Urothelium cell line (cell line): ENCODE results near the gene AP4S1.
A peak's percentile ranks its signal among the peaks of the same experiment; 100 is the strongest.
"Not testable (repeated sequence)": the region's sequence is repeated elsewhere in the genome, so short reads cannot be mapped to it uniquely, and the experiment has no call there.

Source experiments
- DNase-seq: peaks from one replicate; pipeline ENCODE4 v3.0.0; 2011; ENCODE audit warnings: low spot score, mixed read lengths
- FAIRE-seq: peaks from 2 replicates; lab custom pipeline; 2011; peaks lifted over from hg19 to GRCh38; lab: Jason Lieb, UNC

AP4S1 gene

GRCh38 chr14:31038521-31039166, 13.2 kb downstream of the AP4S1 start:
- no peak for DNase-seq
- no peak for FAIRE-seq

GRCh38 chr14:31042300-31042699, 16.9 kb downstream of the AP4S1 start:
- DNase-seq (no peak), FAIRE-seq (no peak)

- FAIRE-seq, DNase-seq: not testable (repeated sequence)
Observed at GRCh38 chr14:31042893-31043292, 17.4 kb downstream of the AP4S1 start.

- no peak for DNase-seq
- FAIRE-seq, result no peak
Observed at GRCh38 chr14:31043379-31043778, 17.9 kb downstream of the AP4S1 start.

GRCh38 chr14:31045501-31046080, 20.1 kb downstream of the AP4S1 start:
- FAIRE-seq, result no peak
- no peak for DNase-seq

- no peak for FAIRE-seq
- DNase-seq, result no peak
Observed at GRCh38 chr14:31047503-31047902, 22.1 kb downstream of the AP4S1 start.

- FAIRE-seq, result no peak
- no peak for DNase-seq
Observed at GRCh38 chr14:31051023-31051422, 25.6 kb downstream of the AP4S1 start.

- FAIRE-seq (no peak), DNase-seq (no peak)
Observed at GRCh38 chr14:31051511-31051910, 26.1 kb downstream of the AP4S1 start.

GRCh38 chr14:31052905-31053586, 27.6 kb downstream of the AP4S1 start:
- FAIRE-seq, result not testable (repeated sequence)

GRCh38 chr14:31057035-31057434, 31.6 kb downstream of the AP4S1 start:
- DNase-seq, result no peak
- no peak for FAIRE-seq

More at GRCh38 chr14:31052905-31053586, 27.6 kb downstream of the AP4S1 start:
- not testable (repeated sequence) for DNase-seq

GRCh38 chr14:31057701-31058364, 32.4 kb downstream of the AP4S1 start:
- no peak for FAIRE-seq
- no peak for DNase-seq

GRCh38 chr14:31059152-31059924, 33.9 kb downstream of the AP4S1 start:
- FAIRE-seq (no peak), DNase-seq (peak; percentile 16)

GRCh38 chr14:31060253-31060875, 34.9 kb downstream of the AP4S1 start:
- FAIRE-seq (no peak), DNase-seq (no peak)

- not testable (repeated sequence) for FAIRE-seq, DNase-seq
Observed at GRCh38 chr14:31062908-31063307, 37.5 kb downstream of the AP4S1 start.

- DNase-seq (no peak), FAIRE-seq (no peak)
Observed at GRCh38 chr14:31068235-31068634, 42.8 kb downstream of the AP4S1 start.

GRCh38 chr14:31069343-31069742, 43.9 kb downstream of the AP4S1 start:
- FAIRE-seq (no peak), DNase-seq (no peak)

GRCh38 chr14:31070431-31070830, 45.0 kb downstream of the AP4S1 start:
- peak; percentile 79 for DNase-seq
- FAIRE-seq, result no peak

GRCh38 chr14:31071151-31071550, 45.7 kb downstream of the AP4S1 start:
- no peak for DNase-seq
- FAIRE-seq, result no peak

- FAIRE-seq (no peak), DNase-seq (no peak)
Observed at GRCh38 chr14:31075144-31075543, 49.7 kb downstream of the AP4S1 start.

GRCh38 chr14:31078766-31079165, 53.3 kb downstream of the AP4S1 start:
- DNase-seq (no peak), FAIRE-seq (no peak)
